ENCODE measurements around the gene RPL3.

The RPL3 gene

GRCh38 chr22:39319284-39320022, at the start of gene RPL3:
Gene RPL3, minus strand, starts transcription at chr22:39319623. Its CDS starts 26 bp downstream, at chr22:39319597.
- H3K4me3 ChIP-seq: peak within 1 kb of the TSS; percentile 91
- H3K4me1 ChIP-seq: peaks cover 12% of the 10 kb centered on the region
- peak; percentile 95 for DNase-seq (ENCODE audit: low spot score in 2 of 2)
- no peaks in the 10 kb centered on the region for H3K9me3 ChIP-seq
- no peaks in the 10 kb centered on the region for H3K27me3 ChIP-seq (ENCODE audit: low read depth)
- in situ Hi-C loops (cut with MboI; ENCODE audit: low sequenced_read_pairs): no loop called here
- peaks cover 49% of the 10 kb centered on the region for H3K36me3 ChIP-seq (replicated peaks)

- Histone ChIP-seq H3K27me3 (ENCODE audit: low read depth) (no peaks in the 10 kb centered on the region), H3K4me1 (no peaks in the 10 kb centered on the region), H3K4me3 (no peak overlapping the region), H3K36me3 (replicated peaks) (no peaks in the 10 kb centered on the region), H3K9me3 (0 out of 2 replicates have a peak, but pooled peaks cover 2% of the 10 kb centered on the region)
- in situ Hi-C loops (cut with MboI; ENCODE audit: low sequenced_read_pairs): no loop called here
- no peak for DNase-seq (ENCODE audit: low spot score in 2 of 2)
Observed at GRCh38 chr22:39369186-39369585, 49.8 kb upstream of the RPL3 start.

GRCh38 chr22:39368461-39368911, 49.1 kb upstream of the RPL3 start:
- no peak overlapping the region for H3K4me3 ChIP-seq
- no peaks in the 10 kb centered on the region for H3K4me1 ChIP-seq
- H3K27me3 ChIP-seq (ENCODE audit: low read depth): no peaks in the 10 kb centered on the region
- in situ Hi-C loops (cut with MboI; ENCODE audit: low sequenced_read_pairs): no loop called here
- 0 out of 2 replicates have a peak, but pooled peaks cover 2% of the 10 kb centered on the region for H3K9me3 ChIP-seq
- no peaks in the 10 kb centered on the region for H3K36me3 ChIP-seq (replicated peaks)
- no peak for DNase-seq (ENCODE audit: low spot score in 2 of 2)

- H3K9me3 ChIP-seq: 0 out of 2 replicates have a peak, but pooled peaks cover 2% of the 10 kb centered on the region
- H3K4me1 ChIP-seq: no peaks in the 10 kb centered on the region
- no peaks in the 10 kb centered on the region for H3K27me3 ChIP-seq (ENCODE audit: low read depth)
- DNase-seq (ENCODE audit: low spot score in 2 of 2): no peak
- H3K4me3 ChIP-seq: no peak overlapping the region
- in situ Hi-C loops (cut with MboI; ENCODE audit: low sequenced_read_pairs): no loop called here
- no peaks in the 10 kb centered on the region for H3K36me3 ChIP-seq (replicated peaks)
Observed at GRCh38 chr22:39367035-39367434, 47.6 kb upstream of the RPL3 start.

- no peak for DNase-seq (ENCODE audit: low spot score in 2 of 2)
- Histone ChIP-seq H3K27me3 (ENCODE audit: low read depth) (no peaks in the 10 kb centered on the region), H3K36me3 (replicated peaks) (no peaks in the 10 kb centered on the region), H3K4me3 (no peak overlapping the region), H3K9me3 (no peaks in the 10 kb centered on the region), H3K4me1 (no peaks in the 10 kb centered on the region)
- in situ Hi-C loops (cut with MboI; ENCODE audit: low sequenced_read_pairs): no loop called here
Observed at GRCh38 chr22:39365492-39365780, 46.0 kb upstream of the RPL3 start.

- in situ Hi-C loops (cut with MboI; ENCODE audit: low sequenced_read_pairs): no loop called here
Observed at GRCh38 chr22:39364714-39365491, 45.5 kb upstream of the RPL3 start.

GRCh38 chr22:39363751-39364515, 44.5 kb upstream of the RPL3 start:
- no peaks in the 10 kb centered on the region for H3K4me1 ChIP-seq
- H3K4me3 ChIP-seq: no peak overlapping the region
- DNase-seq (ENCODE audit: low spot score in 2 of 2): no peak
- H3K9me3 ChIP-seq: no peaks in the 10 kb centered on the region
- H3K36me3 ChIP-seq (replicated peaks): no peaks in the 10 kb centered on the region
- in situ Hi-C loops (cut with MboI; ENCODE audit: low sequenced_read_pairs): no loop called here
- no peaks in the 10 kb centered on the region for H3K27me3 ChIP-seq (ENCODE audit: low read depth)

More at GRCh38 chr22:39364714-39365491, 45.5 kb upstream of the RPL3 start:
- no peaks in the 10 kb centered on the region for H3K9me3 ChIP-seq
- no peaks in the 10 kb centered on the region for H3K4me1 ChIP-seq
- no peak overlapping the region for H3K4me3 ChIP-seq
- DNase-seq (ENCODE audit: low spot score in 2 of 2): no peak
- H3K36me3 ChIP-seq (replicated peaks): no peaks in the 10 kb centered on the region
- no peaks in the 10 kb centered on the region for H3K27me3 ChIP-seq (ENCODE audit: low read depth)

- no peaks in the 10 kb centered on the region for H3K27me3 ChIP-seq (ENCODE audit: low read depth)
- no peak for DNase-seq (ENCODE audit: low spot score in 2 of 2)
- no peaks in the 10 kb centered on the region for H3K9me3 ChIP-seq
- no peaks in the 10 kb centered on the region for H3K36me3 ChIP-seq (replicated peaks)
- no peaks in the 10 kb centered on the region for H3K4me1 ChIP-seq
- no peak overlapping the region for H3K4me3 ChIP-seq
- in situ Hi-C loops (cut with MboI; ENCODE audit: low sequenced_read_pairs): no loop called here
Observed at GRCh38 chr22:39362932-39363331, 43.5 kb upstream of the RPL3 start.

GRCh38 chr22:39362271-39362670, 42.8 kb upstream of the RPL3 start:
- no peaks in the 10 kb centered on the region for H3K36me3 ChIP-seq (replicated peaks)
- DNase-seq (ENCODE audit: low spot score in 2 of 2): no peak
- no peaks in the 10 kb centered on the region for H3K9me3 ChIP-seq
- H3K4me1 ChIP-seq: no peaks in the 10 kb centered on the region
- no peak overlapping the region for H3K4me3 ChIP-seq
- H3K27me3 ChIP-seq (ENCODE audit: low read depth): no peaks in the 10 kb centered on the region
- in situ Hi-C loops (cut with MboI; ENCODE audit: low sequenced_read_pairs): no loop called here

GRCh38 chr22:39361496-39361895, 42.1 kb upstream of the RPL3 start:
- in situ Hi-C loops (cut with MboI; ENCODE audit: low sequenced_read_pairs): no loop called here
- no peak for DNase-seq (ENCODE audit: low spot score in 2 of 2)

GRCh38 chr22:39360674-39361413, 41.4 kb upstream of the RPL3 start:
- in situ Hi-C loops (cut with MboI; ENCODE audit: low sequenced_read_pairs): no loop called here
- H3K4me3 ChIP-seq: no peak overlapping the region
- H3K4me1 ChIP-seq: no peaks in the 10 kb centered on the region
- DNase-seq (ENCODE audit: low spot score in 2 of 2): no peak
- no peaks in the 10 kb centered on the region for H3K27me3 ChIP-seq (ENCODE audit: low read depth)
- H3K36me3 ChIP-seq (replicated peaks): no peaks in the 10 kb centered on the region
- H3K9me3 ChIP-seq: no peaks in the 10 kb centered on the region

More at GRCh38 chr22:39361496-39361895, 42.1 kb upstream of the RPL3 start:
- Histone ChIP-seq H3K4me1 (no peaks in the 10 kb centered on the region), H3K4me3 (no peak overlapping the region), H3K36me3 (replicated peaks) (no peaks in the 10 kb centered on the region), H3K9me3 (no peaks in the 10 kb centered on the region), H3K27me3 (ENCODE audit: low read depth) (no peaks in the 10 kb centered on the region)

- H3K9me3 ChIP-seq: no peaks in the 10 kb centered on the region
- in situ Hi-C loops (cut with MboI; ENCODE audit: low sequenced_read_pairs): no loop called here
- no peaks in the 10 kb centered on the region for H3K36me3 ChIP-seq (replicated peaks)
- no peaks in the 10 kb centered on the region for H3K27me3 ChIP-seq (ENCODE audit: low read depth)
- no peak overlapping the region for H3K4me3 ChIP-seq
- no peaks in the 10 kb centered on the region for H3K4me1 ChIP-seq
- no peak for DNase-seq (ENCODE audit: low spot score in 2 of 2)
Observed at GRCh38 chr22:39360242-39360641, 40.8 kb upstream of the RPL3 start.

- Histone ChIP-seq H3K9me3 (no peaks in the 10 kb centered on the region), H3K4me3 (no peak overlapping the region), H3K4me1 (no peaks in the 10 kb centered on the region), H3K27me3 (ENCODE audit: low read depth) (no peaks in the 10 kb centered on the region), H3K36me3 (replicated peaks) (no peaks in the 10 kb centered on the region)
- DNase-seq (ENCODE audit: low spot score in 2 of 2): no peak
- in situ Hi-C loops (cut with MboI; ENCODE audit: low sequenced_read_pairs): no loop called here
Observed at GRCh38 chr22:39359659-39360195, 40.3 kb upstream of the RPL3 start.
